DMS153 treated with DMSO at 0.1 percent for 48 hours (cell line): ENCODE data around the gene ANO10.
"Not testable (repeated sequence)": the region's sequence is repeated elsewhere in the genome, so short reads cannot be mapped to it uniquely, and the experiment has no call there.

Source experiments
- DNase-seq: peaks from one replicate; lab custom pipeline; 2025; ENCODE audit not compliant: unreplicated experiment; lab: John Stamatoyannopoulos, UW

Gene ANO10, protein sequence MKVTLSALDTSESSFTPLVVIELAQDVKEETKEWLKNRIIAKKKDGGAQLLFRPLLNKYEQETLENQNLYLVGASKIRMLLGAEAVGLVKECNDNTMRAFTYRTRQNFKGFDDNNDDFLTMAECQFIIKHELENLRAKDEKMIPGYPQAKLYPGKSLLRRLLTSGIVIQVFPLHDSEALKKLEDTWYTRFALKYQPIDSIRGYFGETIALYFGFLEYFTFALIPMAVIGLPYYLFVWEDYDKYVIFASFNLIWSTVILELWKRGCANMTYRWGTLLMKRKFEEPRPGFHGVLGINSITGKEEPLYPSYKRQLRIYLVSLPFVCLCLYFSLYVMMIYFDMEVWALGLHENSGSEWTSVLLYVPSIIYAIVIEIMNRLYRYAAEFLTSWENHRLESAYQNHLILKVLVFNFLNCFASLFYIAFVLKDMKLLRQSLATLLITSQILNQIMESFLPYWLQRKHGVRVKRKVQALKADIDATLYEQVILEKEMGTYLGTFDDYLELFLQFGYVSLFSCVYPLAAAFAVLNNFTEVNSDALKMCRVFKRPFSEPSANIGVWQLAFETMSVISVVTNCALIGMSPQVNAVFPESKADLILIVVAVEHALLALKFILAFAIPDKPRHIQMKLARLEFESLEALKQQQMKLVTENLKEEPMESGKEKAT

DNA sequence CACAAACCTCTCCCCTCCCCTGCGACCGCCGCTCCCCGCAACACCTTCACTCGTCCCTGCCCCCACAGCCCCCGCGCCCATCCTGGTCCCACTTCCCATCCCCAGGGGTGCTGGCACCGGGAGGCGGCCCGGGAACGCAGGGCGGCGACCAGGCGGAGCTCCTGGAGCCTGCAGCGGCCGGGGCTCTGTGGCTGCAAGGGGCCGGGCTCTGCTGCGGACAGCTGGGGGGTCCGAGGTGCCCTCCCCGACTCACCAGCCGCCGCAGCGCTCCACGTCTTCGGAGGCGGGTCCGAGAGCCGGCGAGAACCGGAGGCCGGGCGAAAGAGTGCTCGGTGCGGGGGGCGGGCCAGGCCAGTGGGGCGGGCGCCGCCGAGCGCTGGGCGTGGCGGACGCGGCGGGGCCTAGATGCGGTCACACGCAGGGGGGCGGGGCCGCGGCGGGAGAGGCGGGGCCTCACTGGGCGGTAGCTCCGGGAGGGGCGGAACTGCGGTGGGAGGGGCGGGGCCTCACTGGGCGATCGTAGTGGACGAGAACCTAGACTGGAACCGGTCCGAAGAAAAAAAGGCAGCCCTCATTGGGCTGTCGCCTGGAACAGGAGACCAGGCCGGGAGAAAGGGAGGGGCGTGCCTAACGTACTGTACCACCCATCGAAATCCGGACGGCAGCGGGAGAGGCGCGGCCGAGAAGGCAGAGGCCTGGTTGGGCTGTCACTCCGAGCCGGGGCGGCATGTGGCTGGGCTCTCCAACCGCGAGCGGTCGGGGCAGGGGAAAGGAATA, at the start of gene ANO10:
Gene ANO10, minus strand, starts transcription at position 356 of the 777 bp plus-strand sequence. CDS start 16,159 bp downstream, outside the sequence.
- peak; percentile 72 for DNase-seq

DNA sequence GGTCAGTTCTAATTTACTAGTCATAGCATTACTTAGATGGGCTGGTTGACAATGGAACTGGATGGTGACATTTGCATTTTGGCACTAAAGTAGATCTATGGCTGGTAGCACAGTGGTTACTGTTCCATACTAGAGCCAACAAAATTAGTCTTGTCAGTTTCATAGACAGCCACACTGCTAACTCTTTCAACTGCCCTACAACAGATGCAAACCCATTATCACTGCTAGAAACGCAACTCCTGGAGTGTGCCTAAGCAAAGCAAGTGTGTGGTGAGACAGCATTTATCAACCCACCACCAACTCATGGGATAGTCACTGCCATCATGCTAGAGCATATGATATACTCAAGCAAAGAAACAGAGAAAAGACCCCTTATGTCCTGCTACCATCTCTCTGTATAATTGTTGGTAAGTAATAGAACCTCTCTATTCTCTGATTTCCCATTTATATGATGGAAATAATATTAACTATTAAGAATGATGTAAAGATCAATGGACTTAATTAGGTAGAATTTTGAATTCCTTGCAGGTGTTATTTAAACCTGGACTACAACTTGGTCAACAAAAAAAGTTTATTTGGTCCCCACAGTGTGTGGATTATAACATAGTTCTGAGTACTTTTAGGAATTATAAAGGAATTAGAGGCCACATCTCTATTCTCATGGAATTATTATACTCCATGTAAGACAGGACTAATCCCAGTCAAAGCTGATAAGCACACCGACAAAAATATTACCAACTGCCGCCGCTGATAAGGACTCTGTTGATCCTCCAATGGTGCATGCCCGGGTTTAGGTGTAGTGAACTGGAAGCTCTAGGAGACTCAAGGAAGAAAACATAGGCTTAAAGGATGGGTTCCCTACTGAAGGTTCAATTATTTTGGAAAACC, 49.1 kb upstream of the ANO10 start:
- no peak for DNase-seq

DNA sequence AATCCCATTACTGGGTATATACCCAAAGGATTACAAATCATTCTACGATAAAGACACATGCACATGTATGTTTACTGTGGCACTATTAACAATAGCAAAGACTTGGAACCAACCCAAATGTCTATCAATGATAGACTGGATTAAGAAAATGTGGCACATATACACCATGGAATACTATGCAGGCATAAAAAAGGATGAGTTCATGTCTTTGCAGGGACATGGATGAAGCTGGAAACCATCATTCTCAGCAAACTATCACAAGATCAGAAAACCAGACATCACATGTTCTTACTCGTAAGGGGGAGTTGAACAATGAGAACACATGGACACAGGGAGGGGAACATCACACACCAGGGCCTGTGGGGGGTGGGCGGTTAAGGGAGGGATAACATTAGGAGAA, 43.2 kb upstream of the ANO10 start:
- DNase-seq = not testable (repeated sequence)

DNA sequence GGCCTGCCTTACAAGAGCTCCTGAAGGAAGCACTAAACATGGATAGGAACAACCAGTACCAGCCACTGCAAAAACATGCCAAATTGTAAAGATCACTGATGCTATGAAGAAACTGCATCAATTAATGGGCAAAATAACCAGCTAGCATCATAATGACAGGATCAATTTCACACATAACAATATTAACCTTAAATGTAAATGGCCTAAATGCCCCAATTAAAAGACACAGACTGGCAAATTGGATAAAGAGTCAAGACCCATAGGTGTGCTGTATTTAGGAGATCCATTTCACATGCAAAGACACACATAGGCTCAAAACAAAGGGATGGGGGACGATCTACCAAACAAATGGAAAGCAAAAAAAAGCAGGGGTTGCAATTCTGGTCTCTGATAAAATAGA, 39.6 kb upstream of the ANO10 start:
- DNase-seq = not testable (repeated sequence)

DNA sequence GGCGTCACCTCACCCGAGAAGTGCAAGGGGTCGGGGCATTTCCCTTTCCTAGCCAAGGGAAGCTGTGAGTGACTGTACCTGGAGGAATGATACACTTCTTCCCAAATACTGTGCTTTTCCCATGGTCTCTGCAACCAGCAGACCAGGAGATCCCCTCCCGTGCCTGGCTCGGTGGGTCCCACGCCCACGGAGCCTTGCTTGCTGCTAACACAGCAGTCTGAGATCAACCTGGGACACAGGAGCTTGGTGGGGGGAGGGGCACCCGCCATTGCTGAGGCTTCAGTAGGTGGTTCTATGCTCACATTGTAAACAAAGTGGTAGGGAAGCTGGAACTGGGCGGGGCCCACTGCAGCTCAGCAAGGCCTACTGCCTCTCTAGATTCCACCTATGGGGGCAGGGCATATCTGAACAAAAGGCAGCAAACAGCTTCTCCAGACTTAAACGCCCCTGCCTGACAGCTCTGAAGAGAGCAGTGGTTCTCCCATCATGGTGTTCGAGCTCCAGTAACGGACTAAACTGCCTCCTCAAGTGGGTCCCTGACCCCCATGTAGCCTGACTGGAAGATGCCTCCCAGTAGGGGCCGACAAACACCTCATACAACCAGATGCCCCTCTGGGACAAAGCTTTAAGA, 37.6 kb upstream of the ANO10 start:
- DNase-seq = no peak

DNA sequence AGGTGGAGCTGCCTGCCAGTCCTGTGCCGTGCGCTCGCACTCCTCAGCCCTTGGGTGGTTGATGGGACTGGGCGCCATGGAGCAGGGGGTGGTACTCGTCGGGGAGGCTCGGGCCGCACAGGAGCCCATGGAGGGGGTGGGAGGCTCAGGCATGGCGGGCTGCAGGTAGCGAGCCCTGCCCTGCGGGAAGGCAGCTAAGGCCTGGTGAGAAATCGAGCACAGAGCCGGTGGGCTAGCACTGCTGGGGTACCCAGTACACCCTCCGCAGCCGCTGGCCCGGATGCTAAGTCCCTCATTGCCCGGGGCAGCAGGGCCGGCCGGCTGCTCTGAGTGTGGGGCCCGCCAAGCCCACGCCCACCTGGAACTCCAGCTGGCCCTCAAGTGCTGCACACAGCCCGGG, 34.6 kb upstream of the ANO10 start:
- not testable (repeated sequence) for DNase-seq

DNA sequence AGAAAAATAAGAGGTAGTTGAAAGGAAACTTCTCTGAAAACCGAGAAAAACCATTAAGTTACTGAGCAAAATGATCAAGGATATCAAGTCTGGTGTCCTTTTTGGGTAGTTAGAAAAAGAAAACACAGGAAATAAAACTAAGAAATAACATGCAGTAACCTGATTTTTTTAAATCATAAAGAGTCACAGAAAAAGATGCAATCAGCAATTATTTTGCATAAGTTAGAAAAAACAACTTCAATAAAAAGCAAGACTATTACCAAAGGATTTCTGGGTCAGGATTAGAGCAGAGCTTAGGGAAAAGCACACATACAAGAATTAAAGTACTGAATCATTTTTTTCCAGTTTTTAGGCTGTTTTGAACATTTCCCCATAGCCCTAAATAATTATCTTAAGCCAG, 28.5 kb upstream of the ANO10 start:
- no peak for DNase-seq

DNA sequence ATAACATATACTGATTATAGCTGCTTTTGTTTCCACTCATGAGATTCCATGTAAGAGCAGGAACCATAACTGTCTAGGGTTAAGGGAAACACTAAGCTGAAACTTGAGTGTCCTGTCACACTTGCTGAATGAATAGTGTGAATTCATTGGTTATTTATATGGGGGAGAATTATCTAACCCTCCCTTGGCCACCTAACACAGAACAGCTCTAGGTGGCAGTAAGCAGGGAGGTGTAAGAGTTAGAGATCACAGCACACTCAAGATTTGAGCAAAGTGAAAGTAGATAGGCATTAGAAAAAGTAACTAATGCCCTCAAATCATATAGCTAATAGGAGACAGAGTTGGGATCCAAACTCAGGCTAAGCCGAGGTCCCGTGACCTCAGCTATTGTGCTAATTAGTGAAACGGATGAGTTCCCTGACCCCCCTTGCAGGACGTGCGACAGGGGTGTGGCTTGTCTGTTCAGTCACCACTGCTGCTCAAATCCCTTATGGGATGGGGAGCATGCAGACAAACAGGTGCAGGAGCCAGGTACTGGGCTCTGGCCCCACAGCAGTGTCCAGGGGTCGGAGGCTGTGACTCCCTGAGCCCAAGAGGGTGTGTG, 27.7 kb upstream of the ANO10 start:
- DNase-seq = no peak

DNA sequence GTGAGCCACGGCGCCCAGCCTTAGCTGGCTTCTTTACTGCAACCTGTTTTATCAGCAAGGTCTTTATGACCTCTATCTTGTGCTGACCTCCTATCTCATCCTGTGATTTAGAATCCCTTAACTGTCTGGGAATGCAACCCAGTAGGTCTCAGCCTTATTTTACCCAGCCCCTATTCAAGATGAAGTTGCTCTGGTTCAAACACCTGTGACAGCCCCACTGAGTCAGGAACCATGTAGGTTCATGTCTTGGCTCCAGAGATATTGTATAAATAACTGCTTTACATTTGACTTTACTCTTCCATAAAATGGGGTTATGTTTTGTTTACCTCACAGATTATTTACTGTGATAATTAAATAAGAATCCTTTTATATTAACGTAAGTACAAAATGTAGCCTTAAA, 27.1 kb upstream of the ANO10 start:
- DNase-seq = no peak

DNA sequence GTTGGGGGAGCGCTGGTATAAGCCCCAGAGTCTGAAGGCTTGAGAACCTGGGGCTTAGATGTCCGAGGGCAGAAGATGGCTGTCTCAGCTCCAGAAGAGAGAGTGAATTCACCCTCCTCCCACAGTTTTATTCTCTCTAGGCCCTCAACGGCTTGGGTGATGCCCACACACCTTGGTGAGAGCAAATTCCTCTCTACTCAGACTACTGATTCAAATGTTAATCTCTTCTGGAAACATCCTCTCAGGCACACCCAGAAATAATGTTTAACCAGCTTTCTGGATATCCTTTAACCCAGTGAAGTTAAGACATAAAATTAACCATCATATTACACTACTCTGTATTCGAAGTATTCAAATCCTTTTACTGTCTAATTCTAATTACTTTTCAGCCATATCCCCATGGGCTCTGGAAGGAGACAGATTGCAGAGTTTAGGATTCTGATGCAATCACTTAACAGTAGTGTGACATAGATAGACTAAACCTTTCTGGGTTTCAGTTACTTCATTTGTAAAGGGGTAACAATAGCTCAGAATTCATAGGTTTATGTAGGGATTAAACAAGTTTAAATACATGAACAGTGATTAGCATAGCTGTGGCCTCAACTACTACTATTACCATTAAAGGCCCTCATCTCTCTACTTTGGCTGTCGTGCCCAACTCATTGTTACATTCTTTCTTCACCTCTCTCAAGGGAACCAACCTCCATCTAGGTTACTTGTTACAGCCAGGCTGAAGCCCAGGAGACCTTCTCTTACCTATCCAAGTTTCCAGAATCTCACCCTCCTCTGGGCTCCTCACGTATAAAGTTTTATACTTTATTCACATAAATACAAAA, 25.7 kb upstream of the ANO10 start:
- no peak for DNase-seq

DNA sequence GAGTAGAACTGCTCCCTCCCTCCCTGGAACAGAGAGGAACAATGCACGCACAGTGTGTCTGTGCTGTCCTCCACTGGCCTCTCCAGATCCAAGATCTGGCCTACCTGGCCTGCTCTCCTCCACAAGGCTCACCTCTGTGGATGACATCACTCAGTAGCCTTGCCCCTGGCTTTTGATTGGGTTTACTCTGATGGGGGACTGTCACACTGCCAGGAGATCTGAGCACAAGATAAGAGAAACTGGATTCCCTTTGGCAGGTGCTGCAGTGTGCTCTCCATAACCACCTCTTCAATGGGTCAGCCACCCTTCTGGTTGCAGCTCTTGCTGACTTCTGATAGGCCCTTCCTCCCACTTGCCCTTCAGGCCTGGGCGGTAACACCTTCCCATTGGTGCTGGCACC, 22.6 kb upstream of the ANO10 start:
- no peak for DNase-seq

DNA sequence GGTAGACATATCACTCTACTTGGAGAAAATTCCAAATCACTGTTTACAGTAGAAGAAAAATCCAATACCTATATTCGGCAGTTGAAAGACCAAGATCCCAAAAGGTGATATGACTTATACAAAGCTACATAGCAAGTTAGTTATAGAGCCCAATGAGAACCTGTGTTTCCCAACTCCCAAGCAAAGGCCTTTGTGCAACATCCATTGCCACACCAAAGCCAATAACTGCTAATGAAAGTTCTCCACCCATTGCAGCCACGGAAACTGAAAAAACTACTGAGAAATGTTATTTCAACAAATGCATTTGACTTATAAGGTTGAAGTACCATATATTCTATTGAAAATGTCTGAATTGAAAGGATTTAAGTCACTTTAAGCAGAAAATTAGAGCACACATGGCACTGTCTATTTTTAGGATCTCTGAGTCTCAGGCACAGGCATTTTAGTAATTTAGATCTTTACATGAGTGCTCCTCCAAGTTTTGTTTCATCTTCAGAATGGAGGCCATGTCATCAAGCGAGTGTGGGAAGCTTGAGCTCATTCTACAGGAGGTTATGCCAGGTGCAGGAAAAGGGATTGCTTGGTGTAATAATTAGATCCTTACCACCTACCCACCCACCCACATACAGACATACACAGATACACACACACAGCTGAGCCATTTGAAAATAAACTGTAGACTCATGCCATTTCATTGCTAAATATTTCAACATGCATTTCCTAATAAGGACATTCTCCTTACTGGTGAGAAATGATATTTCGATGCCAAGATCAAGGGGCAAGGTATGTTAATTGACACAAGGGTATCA, 19.7 kb upstream of the ANO10 start:
- no peak for DNase-seq

DNA sequence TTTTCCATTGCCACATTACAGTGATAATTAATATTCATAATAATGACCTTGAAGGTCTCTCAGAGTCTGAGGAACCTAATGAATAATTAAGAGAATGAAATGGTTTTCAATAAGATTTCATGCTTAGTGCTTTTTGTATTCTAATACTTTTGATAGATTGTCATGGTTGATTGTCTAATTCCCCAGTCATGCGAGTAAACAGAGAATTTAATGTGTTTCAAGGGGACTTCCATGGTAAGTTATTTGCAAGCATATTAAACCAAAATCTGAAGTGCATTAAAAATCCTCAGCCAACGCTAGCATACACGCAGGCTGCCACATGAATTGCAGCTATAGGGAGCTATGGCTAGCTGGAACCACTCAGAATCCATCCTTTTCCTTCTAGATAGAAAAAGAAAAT, 18.9 kb upstream of the ANO10 start:
- no peak for DNase-seq

DNA sequence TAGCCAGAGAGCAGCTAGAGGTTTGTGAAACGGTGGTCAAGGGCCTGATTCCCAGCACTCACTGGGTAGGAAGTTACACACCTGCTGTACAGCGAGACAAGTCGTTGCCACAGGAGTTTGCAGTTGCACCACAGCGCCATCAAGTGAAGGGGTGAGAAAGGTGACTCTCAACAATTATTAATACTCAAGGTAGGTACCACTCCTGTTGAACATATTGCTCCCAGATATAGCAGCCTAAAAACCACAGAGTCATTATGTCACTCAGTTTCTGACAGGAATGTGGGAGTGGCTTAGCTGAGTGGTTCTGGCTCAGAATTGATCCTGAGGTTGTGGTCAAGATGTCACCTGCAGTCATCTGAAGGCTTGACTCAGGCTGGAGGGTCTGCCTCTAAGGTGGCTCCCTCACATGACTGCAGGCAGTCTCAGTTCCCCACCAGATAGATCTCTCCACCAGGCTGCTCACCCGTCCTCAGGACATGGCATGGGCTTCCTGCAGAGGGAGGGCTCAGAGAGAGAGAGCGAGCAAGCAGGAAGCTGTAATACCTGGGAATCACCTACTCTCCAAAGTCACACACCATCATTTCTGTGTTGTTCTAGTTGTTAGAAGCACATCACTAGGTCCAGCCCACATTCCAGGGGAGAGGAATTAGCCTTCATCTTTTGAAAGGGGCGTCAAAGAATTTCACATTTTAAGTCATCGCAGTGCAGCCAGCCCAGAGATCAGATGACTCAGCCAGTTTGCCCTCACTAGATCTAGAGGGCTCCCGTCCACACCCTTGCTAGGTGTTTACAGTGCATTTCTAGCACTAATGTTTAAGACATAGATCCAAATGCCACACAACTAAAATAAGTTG, 17.0 kb upstream of the ANO10 start:
- DNase-seq = no peak

DNA sequence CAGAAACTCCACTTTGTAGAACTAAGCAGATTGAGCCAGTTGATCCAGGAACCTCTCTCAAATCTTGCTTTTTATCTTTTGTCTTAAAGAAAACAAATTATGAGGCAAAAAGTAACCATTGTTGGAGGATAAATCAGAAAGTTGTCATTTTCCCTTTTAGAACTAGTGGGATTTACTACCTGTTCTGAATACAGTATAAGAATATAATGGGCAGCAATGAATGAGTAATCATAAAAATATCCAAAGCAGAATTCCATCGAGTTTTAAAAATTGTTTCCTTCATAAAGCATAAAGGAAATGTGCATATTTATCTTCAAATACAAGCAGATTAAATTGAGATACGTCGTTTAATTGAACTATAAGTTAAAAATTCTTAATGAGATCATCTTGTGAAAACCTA, 15.9 kb upstream of the ANO10 start:
- no peak for DNase-seq

DNA sequence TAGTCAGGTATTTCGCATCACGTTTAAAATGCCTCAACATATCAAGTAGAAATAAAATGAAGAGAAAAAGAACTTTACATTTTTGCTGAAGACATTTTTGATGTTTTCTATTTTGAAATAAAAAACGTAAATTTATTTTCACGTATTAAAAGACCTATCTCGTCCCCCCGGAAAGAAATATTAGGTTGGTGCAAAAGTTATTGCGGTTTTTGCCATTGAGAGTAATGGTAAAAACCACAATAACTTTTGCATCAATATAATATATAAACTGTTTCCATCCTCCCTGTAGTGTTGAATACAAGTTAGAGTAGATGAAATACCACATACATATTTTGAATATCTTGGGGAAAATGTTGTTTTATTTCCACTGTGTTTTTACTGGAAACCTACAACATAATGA, 11.2 kb upstream of the ANO10 start:
- no peak for DNase-seq

DNA sequence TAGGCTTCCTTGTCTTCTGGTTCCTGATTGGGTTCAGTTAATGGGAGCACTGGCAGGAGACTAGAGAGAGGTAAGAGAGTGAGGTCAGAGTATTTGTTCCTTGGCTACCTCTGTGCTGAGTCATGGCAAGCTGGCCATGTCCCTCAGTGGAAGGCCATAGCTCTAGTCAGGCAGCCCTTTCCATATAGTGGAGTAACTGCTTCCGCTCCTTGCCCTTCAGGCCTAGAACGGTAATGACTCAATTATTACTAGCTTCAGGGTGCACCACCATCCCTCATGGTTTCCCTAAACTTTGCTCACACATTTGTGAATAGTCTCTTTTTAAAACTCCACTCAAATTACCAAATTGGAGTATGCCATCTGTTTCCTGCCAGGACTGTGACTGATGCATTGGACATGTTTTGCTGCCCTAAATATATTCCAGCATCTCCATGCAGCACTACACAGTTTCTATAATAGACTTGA, 10.5 kb upstream of the ANO10 start:
- no peak for DNase-seq
